ENCODE measurements around the gene MAGEF1.

Gene MAGEF1

DNA sequence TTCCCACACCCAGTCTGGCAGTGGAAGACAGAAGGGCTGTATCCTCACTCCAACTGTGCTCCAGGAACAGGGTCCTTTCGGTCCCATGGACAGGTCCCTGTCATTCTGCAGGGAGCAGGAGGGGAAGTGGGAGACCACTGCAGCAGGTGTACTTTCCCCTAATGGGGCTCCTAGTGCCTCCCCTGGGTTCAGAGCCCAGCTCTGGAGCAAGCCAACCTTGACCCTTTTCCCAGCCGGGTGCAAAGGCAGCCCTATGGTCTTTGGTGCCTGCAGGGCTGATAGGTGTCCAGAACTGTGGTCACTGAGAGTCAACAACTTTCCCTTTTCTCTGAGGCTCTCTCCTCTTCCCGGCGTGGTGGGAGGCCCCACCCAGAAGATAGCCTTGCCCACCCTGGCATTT is 26.8 kb downstream of the MAGEF1 start:
- H3K36me3 ChIP-seq (ENCODE audit: insufficient read depth, low read length), result no peaks in the 10 kb centered on the region
- H3K9me3 ChIP-seq (ENCODE audit: low read length), result no peaks in the 10 kb centered on the region
- H4K20me1 ChIP-seq (ENCODE audit: insufficient read depth, low read length), result no peaks in the 10 kb centered on the region
- H3K9me2 ChIP-seq (ENCODE audit: low read depth, low read length), result no peaks in the 10 kb centered on the region
- H3K4me2 ChIP-seq (ENCODE audit: low read length), result no peak overlapping the region
- no peak overlapping the region for H3K9ac ChIP-seq (ENCODE audit: low read length)
- no peaks in the 10 kb centered on the region for H3K79me2 ChIP-seq (ENCODE audit: insufficient read depth, low read length)
- H2AFZ ChIP-seq (ENCODE audit: low read length), result no peak overlapping the region
- no peak overlapping the region for H3K4me3 ChIP-seq (ENCODE audit: low read depth, low read length, poor library complexity, severe bottlenecking)
- H3K27me3 ChIP-seq (ENCODE audit: insufficient read depth, low read length), result peaks cover 12% of the 10 kb centered on the region
- TF ChIP-seq CTCF (IDR thresholded peaks at IDR 0.05; ENCODE audit: low read length) (no peak), EZH2 (IDR thresholded peaks at IDR 0.05; ENCODE audit: borderline replicate concordance, low read length) (no peak)
- H3F3A ChIP-seq (ENCODE audit: insufficient read depth, low read length), result no peaks in the 10 kb centered on the region
- H3K27ac ChIP-seq (ENCODE audit: low read depth, low read length, poor library complexity, severe bottlenecking), result no peak overlapping the region
- H3K4me1 ChIP-seq (ENCODE audit: insufficient read depth, low read length, severe bottlenecking), result peaks cover 6% of the 10 kb centered on the region

DNA sequence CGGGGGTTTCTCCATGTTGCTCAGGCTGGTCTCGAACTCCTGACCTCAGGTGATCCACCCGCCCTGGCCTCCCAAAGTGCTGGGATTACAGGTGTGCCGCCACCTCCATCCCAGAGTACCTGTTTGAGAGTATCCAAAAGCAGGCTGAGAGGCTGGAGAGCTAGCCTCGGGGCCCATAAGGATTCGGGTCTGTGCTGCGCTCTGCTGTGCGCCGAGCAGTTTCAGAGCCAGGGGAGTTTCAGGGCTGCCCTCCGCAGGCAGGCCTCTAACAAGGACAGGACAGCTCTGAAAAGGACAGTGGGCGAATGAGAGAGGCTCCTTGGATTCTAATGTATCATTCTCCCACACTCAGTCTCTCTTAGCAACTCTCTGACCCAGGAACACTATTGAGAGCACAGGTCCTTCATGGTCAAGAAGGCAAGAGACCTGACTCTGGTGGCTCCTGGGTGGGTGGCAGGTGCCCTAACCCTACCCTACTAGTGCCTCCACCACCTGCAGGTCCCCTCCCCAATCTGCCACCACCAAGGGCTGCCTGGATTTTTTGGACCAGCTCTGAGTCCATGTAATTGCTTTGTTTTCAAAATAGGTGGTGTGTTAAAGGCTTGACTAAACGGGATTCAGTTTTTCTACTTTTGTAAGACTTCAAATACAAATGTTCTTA is 27.8 kb downstream of the MAGEF1 start:
- no peaks in the 10 kb centered on the region for H3K9me3 ChIP-seq (ENCODE audit: low read length)
- H3K36me3 ChIP-seq (ENCODE audit: insufficient read depth, low read length), result no peaks in the 10 kb centered on the region
- no peak overlapping the region for H3K4me3 ChIP-seq (ENCODE audit: low read depth, low read length, poor library complexity, severe bottlenecking)
- no peak overlapping the region for H3K27ac ChIP-seq (ENCODE audit: low read depth, low read length, poor library complexity, severe bottlenecking)
- no peak overlapping the region for H2AFZ ChIP-seq (ENCODE audit: low read length)
- H4K20me1 ChIP-seq (ENCODE audit: insufficient read depth, low read length), result no peaks in the 10 kb centered on the region
- H3K4me2 ChIP-seq (ENCODE audit: low read length), result no peak overlapping the region
- H3K79me2 ChIP-seq (ENCODE audit: insufficient read depth, low read length), result no peaks in the 10 kb centered on the region
- peaks cover 14% of the 10 kb centered on the region for H3K27me3 ChIP-seq (ENCODE audit: insufficient read depth, low read length)
- no peak for TF ChIP-seq EZH2 (IDR thresholded peaks at IDR 0.05; ENCODE audit: borderline replicate concordance, low read length)
- no peak for TF ChIP-seq CTCF (IDR thresholded peaks at IDR 0.05; ENCODE audit: low read length)
- H3F3A ChIP-seq (ENCODE audit: insufficient read depth, low read length), result no peaks in the 10 kb centered on the region
- no peaks in the 10 kb centered on the region for H3K9me2 ChIP-seq (ENCODE audit: low read depth, low read length)
- H3K9ac ChIP-seq (ENCODE audit: low read length), result no peak overlapping the region
- peaks cover 6% of the 10 kb centered on the region for H3K4me1 ChIP-seq (ENCODE audit: insufficient read depth, low read length, severe bottlenecking)

- Histone ChIP-seq H3K9me2 (ENCODE audit: low read depth, low read length) (no peaks in the 10 kb centered on the region), H2AFZ (ENCODE audit: low read length) (no peak overlapping the region), H3K79me2 (ENCODE audit: insufficient read depth, low read length) (no peaks in the 10 kb centered on the region), H3K4me3 (ENCODE audit: low read depth, low read length, poor library complexity, severe bottlenecking) (no peak overlapping the region), H3K27me3 (ENCODE audit: insufficient read depth, low read length) (peaks cover 22% of the 10 kb centered on the region), H3K9ac (ENCODE audit: low read length) (no peak overlapping the region), H4K20me1 (ENCODE audit: insufficient read depth, low read length) (no peaks in the 10 kb centered on the region), H3K27ac (ENCODE audit: low read depth, low read length, poor library complexity, severe bottlenecking) (no peak overlapping the region), H3K4me2 (ENCODE audit: low read length) (no peak overlapping the region), H3K9me3 (ENCODE audit: low read length) (no peaks in the 10 kb centered on the region), H3K36me3 (ENCODE audit: insufficient read depth, low read length) (no peaks in the 10 kb centered on the region), H3F3A (ENCODE audit: insufficient read depth, low read length) (no peaks in the 10 kb centered on the region), H3K4me1 (ENCODE audit: insufficient read depth, low read length, severe bottlenecking) (peaks cover 6% of the 10 kb centered on the region)
- no peak for TF ChIP-seq EZH2 (IDR thresholded peaks at IDR 0.05; ENCODE audit: borderline replicate concordance, low read length)
- no peak for TF ChIP-seq CTCF (IDR thresholded peaks at IDR 0.05; ENCODE audit: low read length)
These were observed 28.6 kb downstream of the MAGEF1 start for GRCh38 chr3:184683234-184683633.

Data from OCI-LY1 (cell line).